Astrocyte (in vitro differentiated cells and primary cell): Measurements from ENCODE around the gene TINAG.

Experiments
- EZH2 ChIP-seq: IDR thresholded peaks from 2 replicates; pipeline ENCODE4 v1.6.1; 2012; ENCODE audit warnings: mild to moderate bottlenecking, low read length, inconsistent platforms; ENCODE audit not compliant: insufficient read depth
- TF ChIP-seq, protein P1 (sequence below): IDR thresholded peaks from 2 replicates; pipeline ENCODE4 v1.5.1; 2011; ENCODE audit warnings: low read depth, mild to moderate bottlenecking, inconsistent platforms, low read length, moderate library complexity; ENCODE audit not compliant: insufficient read depth

DNA sequence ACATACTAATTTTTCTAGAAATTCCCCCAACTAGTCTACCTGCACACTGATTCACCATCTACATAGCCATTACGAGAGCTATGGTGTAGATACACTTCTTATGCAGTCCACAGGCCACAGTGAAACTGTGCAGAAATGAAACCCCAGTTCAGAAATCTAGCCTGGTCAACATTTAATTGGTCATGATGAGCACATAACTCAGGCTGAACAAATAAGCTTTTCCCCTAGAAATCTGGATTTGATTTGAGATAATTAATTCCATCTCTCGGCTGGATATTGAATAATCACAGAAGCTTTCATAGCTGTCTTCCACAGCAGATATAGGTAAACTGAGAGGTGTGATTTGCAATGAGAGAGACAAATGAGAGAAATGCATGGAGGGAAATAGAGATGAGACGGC lies 22.6 kb upstream of the TINAG start:
- TF ChIP-seq, protein P1, sequence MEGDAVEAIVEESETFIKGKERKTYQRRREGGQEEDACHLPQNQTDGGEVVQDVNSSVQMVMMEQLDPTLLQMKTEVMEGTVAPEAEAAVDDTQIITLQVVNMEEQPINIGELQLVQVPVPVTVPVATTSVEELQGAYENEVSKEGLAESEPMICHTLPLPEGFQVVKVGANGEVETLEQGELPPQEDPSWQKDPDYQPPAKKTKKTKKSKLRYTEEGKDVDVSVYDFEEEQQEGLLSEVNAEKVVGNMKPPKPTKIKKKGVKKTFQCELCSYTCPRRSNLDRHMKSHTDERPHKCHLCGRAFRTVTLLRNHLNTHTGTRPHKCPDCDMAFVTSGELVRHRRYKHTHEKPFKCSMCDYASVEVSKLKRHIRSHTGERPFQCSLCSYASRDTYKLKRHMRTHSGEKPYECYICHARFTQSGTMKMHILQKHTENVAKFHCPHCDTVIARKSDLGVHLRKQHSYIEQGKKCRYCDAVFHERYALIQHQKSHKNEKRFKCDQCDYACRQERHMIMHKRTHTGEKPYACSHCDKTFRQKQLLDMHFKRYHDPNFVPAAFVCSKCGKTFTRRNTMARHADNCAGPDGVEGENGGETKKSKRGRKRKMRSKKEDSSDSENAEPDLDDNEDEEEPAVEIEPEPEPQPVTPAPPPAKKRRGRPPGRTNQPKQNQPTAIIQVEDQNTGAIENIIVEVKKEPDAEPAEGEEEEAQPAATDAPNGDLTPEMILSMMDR, result no peak
- no peak for TF ChIP-seq EZH2
